Activated CD8-positive, alpha-beta memory T cell treated with anti-CD3 and anti-CD28 coated beads, Interleukin-2, amount 50 U/mL, for 48 hours (primary cell): Measurements from ENCODE around the gene SARDH.

Experiments used
- DNase-seq: peaks from one replicate; pipeline ENCODE4 v3.0.0-alpha.2; 2020

Gene SARDH

GRCh38 chr9:133701981-133702797 is 36.0 kb downstream of the SARDH start:
- peak; percentile 77 for DNase-seq

DNA sequence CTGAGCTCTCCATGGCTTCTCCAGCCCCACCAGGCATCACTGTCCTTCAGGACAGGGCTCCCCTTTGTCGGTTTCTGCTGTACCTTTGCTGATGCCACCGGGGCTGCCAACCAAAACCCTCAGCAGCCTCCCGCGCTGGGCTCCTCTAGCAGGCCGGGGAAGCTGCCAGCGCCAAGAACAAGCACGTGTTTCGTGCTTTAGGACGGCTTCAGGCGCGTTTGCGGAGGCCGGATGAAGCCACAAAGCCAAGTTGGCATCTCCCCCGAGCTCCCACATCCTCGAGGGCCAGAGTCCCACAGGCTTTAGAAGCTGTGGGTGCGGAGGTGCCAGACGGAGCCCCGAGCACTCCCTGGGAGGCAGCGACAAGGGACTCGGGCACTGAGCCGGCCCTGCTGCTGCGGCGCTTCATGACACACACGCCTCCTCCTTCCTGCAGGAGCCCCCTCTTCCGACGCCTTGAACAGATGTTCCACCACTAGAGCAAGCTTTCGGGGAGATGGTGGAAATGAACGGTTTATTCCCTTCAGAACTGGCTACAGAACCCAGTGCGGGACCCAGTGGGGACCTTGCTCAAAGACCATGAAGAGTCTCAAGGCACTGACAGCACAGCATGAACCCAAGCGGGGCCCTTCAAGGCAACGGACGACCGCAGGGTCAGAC is 36.7 kb downstream of the SARDH start:
- peak; percentile 73 for DNase-seq

- DNase-seq, result no peak
Observed at GRCh38 chr9:133700819-133701320, 37.3 kb downstream of the SARDH start.

DNA sequence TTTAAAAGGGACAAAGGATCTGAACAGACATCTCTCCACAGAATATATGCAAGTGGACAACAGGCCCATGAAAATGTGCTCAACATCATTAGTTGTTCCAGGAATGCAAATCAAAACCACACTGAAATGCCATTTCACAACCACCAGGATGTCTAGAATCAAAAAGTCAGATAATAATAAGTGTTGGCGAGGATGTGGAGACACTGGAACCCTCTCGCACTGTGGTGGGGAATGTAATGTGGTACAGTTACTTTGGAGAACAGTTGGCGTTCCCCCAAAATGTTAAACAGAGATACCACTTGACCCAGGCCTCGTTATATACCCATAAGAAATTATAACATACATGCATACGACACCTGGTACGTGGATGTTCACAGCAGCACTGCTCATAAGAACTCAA is 38.6 kb downstream of the SARDH start:
- DNase-seq, result no peak

DNA sequence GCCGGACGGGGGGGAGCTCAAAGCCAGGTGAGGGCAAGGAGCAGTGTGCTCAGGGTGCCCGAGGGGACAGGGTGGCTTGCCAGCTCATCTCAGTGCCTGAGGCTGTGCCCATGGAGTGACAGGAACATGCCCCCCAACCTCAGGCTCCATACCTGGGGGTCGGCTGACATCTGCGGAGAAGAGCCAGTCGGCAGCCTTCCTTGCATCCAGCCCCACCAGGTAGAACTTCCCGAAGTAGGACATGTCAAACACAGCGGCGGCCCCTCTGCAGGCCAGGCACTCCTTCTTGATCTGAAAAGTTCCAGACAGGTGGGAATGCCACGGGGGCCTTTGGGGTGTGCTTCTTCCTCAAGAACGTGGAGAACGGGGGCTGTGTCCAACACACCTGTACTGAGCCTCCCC is 42.1 kb downstream of the SARDH start:
- DNase-seq, result no peak

DNA sequence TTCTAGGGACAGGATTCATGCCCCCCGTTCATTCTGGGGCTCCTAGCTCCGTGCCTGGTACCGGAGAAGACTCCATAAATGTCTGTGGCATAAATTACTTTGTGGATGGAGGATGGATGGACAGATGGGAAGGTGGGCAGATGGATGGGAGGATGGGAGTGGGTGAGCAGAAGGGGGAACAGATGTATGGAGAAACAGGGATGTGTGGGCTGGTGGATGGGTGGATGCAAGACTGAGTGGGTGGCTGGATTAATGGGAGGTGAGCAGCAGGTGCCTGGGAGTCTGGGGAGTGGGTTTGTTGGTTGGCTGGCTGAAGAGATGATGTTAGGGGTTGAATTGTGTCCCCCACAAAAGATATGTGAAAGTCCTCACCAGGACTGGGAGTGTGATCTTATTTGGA is 43.5 kb downstream of the SARDH start:
- DNase-seq, result no peak

GRCh38 chr9:133693703-133694529 is 44.2 kb downstream of the SARDH start:
- DNase-seq, result no peak

- no peak for DNase-seq
Observed at GRCh38 chr9:133693116-133693515, 45.0 kb downstream of the SARDH start.

GRCh38 chr9:133692364-133692985 is 45.7 kb downstream of the SARDH start:
- DNase-seq, result no peak

GRCh38 chr9:133691626-133692363 is 46.4 kb downstream of the SARDH start:
- DNase-seq, result no peak

DNA sequence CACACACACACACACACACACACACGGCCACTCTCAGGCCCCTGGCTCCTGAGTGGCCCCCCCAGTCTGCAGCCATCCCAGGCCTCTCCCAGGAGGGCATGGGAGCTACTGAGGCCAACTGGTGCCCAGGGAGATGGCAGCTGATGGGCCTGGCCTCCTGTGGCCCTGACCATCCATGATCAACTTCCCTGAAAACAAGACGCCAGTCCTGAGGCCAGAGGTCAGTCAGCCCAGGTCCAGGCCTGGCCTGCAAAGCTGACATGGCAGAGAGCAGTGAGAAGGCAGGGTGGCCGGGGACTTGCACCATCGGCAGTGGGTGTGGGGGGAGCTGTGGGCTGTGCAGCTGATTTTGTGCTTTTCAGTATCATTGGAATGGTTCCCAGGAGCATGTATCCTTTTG is 47.0 kb downstream of the SARDH start:
- DNase-seq, result no peak

DNA sequence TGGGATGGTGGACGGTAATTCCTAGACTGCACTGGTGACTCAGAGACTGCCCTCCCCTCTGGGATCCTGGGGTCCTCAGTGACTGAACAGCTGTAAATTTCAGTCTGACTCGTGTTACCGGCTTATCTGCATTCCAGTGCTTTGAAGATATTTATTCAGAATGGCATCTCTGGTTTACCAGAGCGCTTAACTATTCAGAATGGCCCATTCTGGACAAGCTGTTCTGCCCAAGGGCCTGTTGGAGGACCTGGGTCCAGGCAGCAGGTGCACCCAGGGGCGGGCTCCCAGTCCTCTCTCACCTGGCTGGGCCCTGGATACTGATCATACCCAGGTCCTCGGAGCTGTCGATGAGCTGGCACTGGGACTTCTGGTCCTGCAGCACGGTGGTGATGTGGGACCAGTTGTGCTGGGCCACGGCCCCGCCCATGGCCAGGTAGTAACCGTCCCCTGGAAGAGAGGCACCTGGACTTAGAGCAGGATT is 48.0 kb downstream of the SARDH start:
- no peak for DNase-seq

DNA sequence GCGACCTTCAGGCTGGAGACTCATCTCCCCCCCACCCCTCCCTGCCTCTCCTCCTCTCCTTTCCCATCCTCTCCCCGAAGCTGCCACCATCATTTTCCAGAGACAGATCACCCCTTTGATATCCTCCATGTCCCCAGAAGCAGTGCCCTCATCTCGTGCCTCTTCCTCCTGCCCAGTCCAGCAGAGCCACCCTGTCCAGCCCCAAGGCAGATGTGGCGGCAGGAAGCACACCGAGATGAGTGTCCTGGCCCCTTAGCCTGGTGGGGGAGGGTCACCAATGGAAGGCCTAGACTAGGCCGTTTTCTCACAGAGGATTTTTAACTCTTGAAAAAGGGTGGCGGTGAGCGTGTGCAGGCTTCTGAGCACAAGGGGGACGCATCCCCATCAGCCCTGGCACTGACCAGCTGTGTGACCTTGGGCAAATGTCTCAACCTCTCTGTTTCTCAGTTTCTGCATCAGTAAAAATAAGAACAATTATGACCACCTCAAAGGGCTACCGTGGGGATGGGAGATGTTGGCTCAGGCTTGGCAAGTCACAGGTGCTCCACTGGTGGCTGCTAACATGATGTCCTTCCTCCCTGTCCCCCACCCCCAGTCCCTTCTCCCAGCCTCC is 48.9 kb downstream of the SARDH start:
- no peak for DNase-seq

- DNase-seq, result no peak
Observed at GRCh38 chr9:133687856-133688761, 50.0 kb downstream of the SARDH start.

DNA sequence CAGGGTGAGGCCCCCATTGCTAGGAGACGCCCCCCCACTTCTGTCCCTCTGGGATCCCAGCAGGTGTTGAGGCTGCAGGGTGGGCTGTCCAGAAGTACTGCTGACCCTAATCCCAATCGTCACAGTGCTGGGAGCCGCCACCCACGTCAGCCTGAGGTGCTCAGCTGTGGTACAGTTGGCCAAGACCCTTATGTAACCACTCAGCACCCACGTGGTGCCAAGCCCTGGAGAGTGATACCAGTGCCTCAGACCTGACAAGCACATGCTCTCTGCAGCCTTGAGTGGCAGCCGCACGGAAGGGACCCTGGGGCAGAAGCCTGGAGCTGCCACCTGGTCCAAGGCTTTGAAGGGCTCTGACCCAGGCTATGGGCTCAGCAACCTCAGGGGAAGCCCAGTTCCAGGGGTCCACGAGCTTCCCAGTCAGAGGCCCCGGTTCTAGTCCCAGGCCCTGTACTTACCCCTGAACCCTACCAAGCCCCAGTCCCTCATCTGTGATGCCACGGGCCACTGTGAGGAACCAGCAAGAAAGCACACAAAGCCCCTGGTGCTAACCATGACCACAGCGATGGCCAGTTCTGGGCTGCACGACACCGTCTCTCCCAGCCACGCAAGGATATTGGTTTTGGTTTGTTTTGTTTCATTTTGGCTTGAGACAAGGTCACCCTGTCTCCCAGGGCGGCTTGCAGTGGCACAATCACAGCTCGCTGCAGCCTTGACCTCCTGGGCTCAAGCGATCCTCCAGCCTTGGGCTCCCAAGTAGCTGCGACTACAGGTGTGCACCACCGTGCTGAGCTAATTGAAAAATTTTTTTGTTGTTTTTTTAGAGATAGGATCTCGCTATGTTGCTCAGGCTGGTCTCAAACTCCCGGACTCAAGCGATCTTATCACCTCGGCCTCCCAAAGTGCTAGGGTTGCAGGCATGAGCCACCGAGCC is 51.2 kb downstream of the SARDH start:
- no peak for DNase-seq

DNA sequence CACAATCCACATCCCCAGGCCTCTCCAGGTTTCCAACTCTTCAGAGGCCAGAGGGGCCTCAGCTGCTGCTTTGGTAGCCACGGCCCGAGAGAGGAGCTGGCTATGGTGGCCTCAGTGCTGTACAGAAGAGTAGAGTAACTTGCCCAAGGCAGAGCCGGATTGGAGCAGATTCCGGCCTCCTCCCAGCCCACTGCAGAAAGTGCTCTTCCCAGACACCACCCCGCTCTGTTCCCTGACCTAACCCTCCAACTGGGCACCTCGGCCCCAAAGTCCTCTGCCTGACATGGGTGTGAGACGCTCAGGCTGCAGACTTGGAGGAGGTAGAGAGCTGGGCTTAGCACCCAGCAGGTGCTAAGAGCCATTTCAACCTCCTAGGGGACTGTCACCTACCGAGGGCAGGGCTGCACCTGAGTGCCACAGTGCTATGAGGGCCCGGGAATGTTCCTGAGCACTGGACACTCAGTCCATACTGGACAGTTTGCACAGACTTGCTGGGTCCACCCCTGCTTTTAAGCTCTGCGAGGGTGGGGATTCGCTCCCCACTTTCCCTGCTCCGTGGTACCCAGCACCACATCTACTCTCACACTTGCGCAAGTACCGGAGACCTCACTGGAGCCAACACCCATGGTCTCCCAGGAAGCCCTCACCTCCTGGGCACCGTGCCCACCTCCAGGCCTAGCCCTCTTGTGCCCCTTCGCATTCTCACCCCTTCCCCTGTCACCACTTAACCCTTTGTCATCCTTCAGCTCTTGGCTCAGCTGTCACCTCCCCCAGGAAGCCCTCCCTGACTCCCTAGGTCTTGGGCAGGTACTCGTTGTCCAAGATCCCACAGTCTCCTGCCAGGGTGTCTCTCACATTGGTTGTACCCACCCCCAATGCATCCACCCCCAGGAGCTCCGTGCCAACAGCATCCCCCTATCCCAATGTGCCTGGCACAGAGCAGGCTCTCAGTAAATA is 52.2 kb downstream of the SARDH start:
- no peak for DNase-seq

GRCh38 chr9:133684936-133685361 is 53.2 kb downstream of the SARDH start:
- DNase-seq, result no peak
